ENCODE measurements around the gene THSD4.

- TF ChIP-seq CTCF (IDR thresholded peaks at IDR 0.05; ENCODE audit: low read length): no peak
- TF ChIP-seq EZH2 (IDR thresholded peaks at IDR 0.05; ENCODE audit: borderline replicate concordance, low read length): no peak
Observed at GRCh38 chr15:71335591-71335990, 220.3 kb downstream of the THSD4 start.
